K562 (cell line): ENCODE results near the gene CNDP2. TPM values are rescaled to one million over a fixed set of nuclear protein-coding genes. Genes with fewer than 3 reads are reported as not detected.

Source experiments
- ARID1B ChIP-seq: fragments of 450-650 bp; IDR thresholded peaks from 2 replicates; pipeline ENCODE4 v1.6.1; 2016; ENCODE audit warnings: antibody characterized with exemption, mild to moderate bottlenecking, inconsistent platforms
- BMI1 ChIP-seq: fragments of 150-350 bp; IDR thresholded peaks from 2 replicates; pipeline ENCODE4 v1.6.1; 2014; ENCODE audit warnings: low read length
- CBX3 ChIP-seq, 2 experiments: IDR thresholded peaks; 1 replicate in 1 of 2; 2 replicates in 1 of 2; pipeline ENCODE4 v1.6.1; 2012; ENCODE audit warnings: inconsistent platforms in 2 of 2, low read length in 2 of 2, borderline replicate concordance in 1 of 2, control low read depth in 1 of 2
- EGR1 ChIP-seq: fragments of 450-650 bp; conservative IDR thresholded peaks from 2 replicates; pipeline ENCODE4 v1.6.1; 2017; ENCODE audit warnings: mild to moderate bottlenecking
- ELF2 ChIP-seq: fragments of 250-450 bp; sonication (Bioruptor Pico); IDR thresholded peaks from 2 replicates; pipeline ENCODE4 v1.5.0; 2021; ENCODE audit warnings: mild to moderate bottlenecking
- HMG20B ChIP-seq: fragments of 250-450 bp; sonication (Bioruptor Pico); IDR thresholded peaks from 2 replicates; pipeline ENCODE4 v1.5.0; 2021; ENCODE audit warnings: mild to moderate bottlenecking
- IRF2 ChIP-seq: sonication (generic); formaldehyde crosslinking; IDR thresholded peaks from 2 replicates; pipeline ENCODE4 v1.8.1; 2022; ENCODE audit warnings: mild to moderate bottlenecking, missing genetic modification reagents
- MAFF ChIP-seq: IDR thresholded peaks from 2 replicates; pipeline ENCODE4 v1.6.1; 2012; ENCODE audit warnings: low read length, improper control_type of control experiment
- MCM7 ChIP-seq, 2 experiments: fragments of 450-650 bp; IDR thresholded peaks; 2 replicates each; pipeline ENCODE4 v1.6.1; 2016 to 2018
- MYBL2 ChIP-seq, 2 experiments: fragments of 450-650 bp in 1 of 2; sonication (generic) in 1 of 2; formaldehyde crosslinking in 1 of 2; IDR thresholded peaks; 2 replicates each; pipeline versions ENCODE4 v1.6.1 to v1.8.1; 2017 to 2022; ENCODE audit warnings: borderline replicate concordance in 1 of 2, inconsistent platforms in 1 of 2, low read depth in 1 of 2, mild to moderate bottlenecking in 1 of 2, missing genetic modification reagents in 1 of 2, moderate library complexity in 1 of 2
- NCOR1 ChIP-seq: fragments of 450-650 bp; IDR thresholded peaks from 2 replicates; pipeline ENCODE4 v1.6.1; 2016; ENCODE audit warnings: mild to moderate bottlenecking, moderate library complexity
- NFRKB ChIP-seq: fragments of 450-650 bp; IDR thresholded peaks from 2 replicates; pipeline ENCODE4 v1.6.1; 2016; ENCODE audit warnings: low read depth
- RAD51 ChIP-seq: fragments of 450-650 bp; IDR thresholded peaks from 2 replicates; pipeline ENCODE4 v1.7.1; 2016; ENCODE audit warnings: low read depth, mild to moderate bottlenecking, borderline replicate concordance
- RFX5 ChIP-seq: IDR thresholded peaks from 2 replicates; pipeline ENCODE4 v1.6.1; 2011; ENCODE audit warnings: low read depth, mild to moderate bottlenecking, improper control_type of control experiment, low read length
- SAP30 ChIP-seq: fragments of 200-600 bp; sonication (generic); IDR thresholded peaks from 2 replicates; pipeline ENCODE4 v1.6.1; 2012; ENCODE audit warnings: borderline replicate concordance, low read depth, mild to moderate bottlenecking, moderate library complexity, low read length, control low read depth, inconsistent platforms; ENCODE audit not compliant: insufficient read depth, poor library complexity, severe bottlenecking
- SETDB1 ChIP-seq: IDR thresholded peaks from one replicate; pipeline ENCODE4 v1.6.1; 2012; ENCODE audit warnings: low read length, control low read depth, inconsistent platforms
- TAF9B ChIP-seq: fragments of 450-650 bp; IDR thresholded peaks from 2 replicates; pipeline ENCODE4 v1.6.1; 2018; ENCODE audit warnings: mild to moderate bottlenecking; ENCODE audit not compliant: partially characterized antibody
- YBX1 ChIP-seq: fragments of 450-650 bp; IDR thresholded peaks from 2 replicates; pipeline ENCODE4 v1.7.1; 2016; ENCODE audit warnings: mild to moderate bottlenecking
- ZFP1 ChIP-seq: fragments of 450-650 bp; formaldehyde crosslinking; IDR thresholded peaks from 2 replicates; pipeline ENCODE4 v1.4.0; 2020; ENCODE audit warnings: mild to moderate bottlenecking, mixed read lengths
- ZFP36 ChIP-seq: fragments of 150-350 bp; IDR thresholded peaks from 2 replicates; pipeline ENCODE4 v1.6.1; 2018; ENCODE audit warnings: low read length, low read depth; ENCODE audit not compliant: partially characterized antibody
- ZNF316 ChIP-seq: fragments of 450-650 bp; IDR thresholded peaks from 2 replicates; pipeline ENCODE4 v1.6.1; 2016
- ZNF668 ChIP-seq: fragments of 250-450 bp; sonication (Bioruptor Pico); IDR thresholded peaks from 2 replicates; pipeline ENCODE4 v1.8.0; 2022; ENCODE audit warnings: mild to moderate bottlenecking, inconsistent platforms
- ZNF717 ChIP-seq: fragments of 250-450 bp; sonication (Bioruptor Pico); IDR thresholded peaks from 2 replicates; pipeline ENCODE4 v1.5.0; 2021
- ZZZ3 ChIP-seq: fragments of 450-650 bp; IDR thresholded peaks from 2 replicates; pipeline ENCODE4 v1.6.1; 2016; ENCODE audit warnings: antibody characterized with exemption, mild to moderate bottlenecking, moderate library complexity
- polyA plus RNA-seq, 8 experiments: library from polyadenylated mRNA; depleted of rRNA in 4 of 8; stranded (reverse) in 5 of 8; unstranded in 3 of 8; fragments of >200 nt; fragmentation: Nextera tagmentation in 2 of 8; fragmentation: Illumina TruSeq in 1 of 8; extraction: Ambion mirVana in 2 of 8; extraction: Trizol in 1 of 8; gene quantifications; 2 replicates each; pipeline versions ENCODE4 v1.2.1 to v1.2.3, GENCODE V29; 2011 to 2014; ENCODE audit warnings: inconsistent platforms in 1 of 8, missing spikeins in 1 of 8
- total RNA-seq, 7 experiments: library from RNA; depleted of rRNA in 6 of 7; stranded (reverse); fragments of >200 nt in 6 of 7; fragmentation: Illumina TruSeq in 2 of 7; extraction: Trizol in 2 of 7; gene quantifications; 2 replicates each; pipeline versions ENCODE4 v1.2.1 to v1.2.3, GENCODE V29; 2011 to 2021; ENCODE audit warnings: low replicate concordance in 1 of 7
- TF ChIP-seq, protein P1 (sequence below): fragments of 450-650 bp; formaldehyde crosslinking; IDR thresholded peaks from 2 replicates; pipeline ENCODE4 v1.4.0; 2020; ENCODE audit warnings: mild to moderate bottlenecking, moderate library complexity
- TF ChIP-seq, protein P2 (sequence below), 2 experiments: fragments of 450-650 bp; IDR thresholded peaks; 2 replicates each; pipeline ENCODE4 v1.6.1; 2018; ENCODE audit warnings: mild to moderate bottlenecking in 2 of 2, low read depth in 1 of 2; ENCODE audit not compliant: partially characterized antibody in 2 of 2

Gene CNDP2
- total and polyA plus RNA-seq, 9 of the 15 experiments (the other 6 are each of a cell fraction or from before 2014, with no cell fraction given) = 34.1 to 128 (median 53.8) TPM

DNA sequence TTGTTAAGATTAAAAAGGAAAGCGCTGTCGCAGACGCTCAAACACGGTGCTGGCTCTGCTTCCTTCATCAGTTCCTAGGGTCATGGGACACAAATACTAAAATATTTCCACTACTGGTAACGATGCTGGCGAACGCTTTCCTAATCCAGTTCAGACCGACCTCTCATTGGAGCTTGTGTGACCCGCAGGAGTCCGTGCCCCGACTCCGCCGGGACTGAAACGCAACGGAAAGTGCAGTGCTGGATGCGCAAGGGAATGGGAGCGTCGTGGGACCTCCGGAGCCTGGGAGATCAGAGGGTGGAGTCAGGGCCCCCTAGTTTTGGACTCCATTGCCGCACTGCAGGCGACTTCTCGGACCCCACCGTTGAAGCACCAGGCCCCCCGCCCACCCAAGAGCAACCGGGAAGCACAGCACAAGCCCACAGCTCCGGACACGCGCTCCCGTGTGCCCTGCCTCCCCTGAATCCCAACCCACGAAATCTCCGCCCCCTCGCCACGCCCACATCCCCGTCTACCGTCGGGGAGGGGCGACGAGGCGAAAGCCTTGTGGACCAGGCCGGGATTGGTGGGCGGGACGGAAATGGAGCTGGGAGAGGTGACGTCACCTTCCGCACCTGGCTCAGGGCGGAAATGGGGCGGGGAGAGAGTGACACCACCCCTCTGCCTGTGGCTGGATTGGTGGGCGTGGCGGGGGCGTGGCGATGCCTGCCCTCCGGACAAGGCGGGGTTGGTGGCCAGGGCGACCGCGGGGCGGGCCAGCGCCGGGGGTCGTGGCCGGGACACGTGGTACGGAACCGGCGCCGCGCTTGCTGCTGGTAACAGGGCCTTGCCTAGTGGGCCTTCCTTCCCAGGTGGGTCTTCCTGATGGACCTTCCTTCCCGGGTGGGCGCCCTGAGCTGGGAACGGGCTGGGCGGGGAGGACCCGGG is at the start of gene CNDP2 (continued):
- no peak for TF ChIP-seq YBX1
- TF ChIP-seq MCM7 (IDR thresholded peaks at IDR 0.05) = no peak
- no peak for TF ChIP-seq ZNF717 (CRISPR knock-in tag)
- TF ChIP-seq ZNF316 = no peak
- no peak for TF ChIP-seq ZFP1 (CRISPR knock-in tag)
- TF ChIP-seq, protein P1, sequence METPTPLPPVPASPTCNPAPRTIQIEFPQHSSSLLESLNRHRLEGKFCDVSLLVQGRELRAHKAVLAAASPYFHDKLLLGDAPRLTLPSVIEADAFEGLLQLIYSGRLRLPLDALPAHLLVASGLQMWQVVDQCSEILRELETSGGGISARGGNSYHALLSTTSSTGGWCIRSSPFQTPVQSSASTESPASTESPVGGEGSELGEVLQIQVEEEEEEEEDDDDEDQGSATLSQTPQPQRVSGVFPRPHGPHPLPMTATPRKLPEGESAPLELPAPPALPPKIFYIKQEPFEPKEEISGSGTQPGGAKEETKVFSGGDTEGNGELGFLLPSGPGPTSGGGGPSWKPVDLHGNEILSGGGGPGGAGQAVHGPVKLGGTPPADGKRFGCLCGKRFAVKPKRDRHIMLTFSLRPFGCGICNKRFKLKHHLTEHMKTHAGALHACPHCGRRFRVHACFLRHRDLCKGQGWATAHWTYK (CRISPR knock-in tag) = no peak
- peak; percentile 83 for TF ChIP-seq RAD51
- TF ChIP-seq ZFP36 = no peak
- TF ChIP-seq EGR1 = peak; percentile 86
- no peak for TF ChIP-seq MAFF
- no peak for TF ChIP-seq MYBL2 (IDR thresholded peaks at IDR 0.05; ENCODE audit: low read depth)
- no peak for TF ChIP-seq MYBL2 (CRISPR knock-in tag; IDR thresholded peaks at IDR 0.05; ENCODE audit: borderline replicate concordance)
- TF ChIP-seq ZZZ3 = no peak
- TF ChIP-seq, protein P2, sequence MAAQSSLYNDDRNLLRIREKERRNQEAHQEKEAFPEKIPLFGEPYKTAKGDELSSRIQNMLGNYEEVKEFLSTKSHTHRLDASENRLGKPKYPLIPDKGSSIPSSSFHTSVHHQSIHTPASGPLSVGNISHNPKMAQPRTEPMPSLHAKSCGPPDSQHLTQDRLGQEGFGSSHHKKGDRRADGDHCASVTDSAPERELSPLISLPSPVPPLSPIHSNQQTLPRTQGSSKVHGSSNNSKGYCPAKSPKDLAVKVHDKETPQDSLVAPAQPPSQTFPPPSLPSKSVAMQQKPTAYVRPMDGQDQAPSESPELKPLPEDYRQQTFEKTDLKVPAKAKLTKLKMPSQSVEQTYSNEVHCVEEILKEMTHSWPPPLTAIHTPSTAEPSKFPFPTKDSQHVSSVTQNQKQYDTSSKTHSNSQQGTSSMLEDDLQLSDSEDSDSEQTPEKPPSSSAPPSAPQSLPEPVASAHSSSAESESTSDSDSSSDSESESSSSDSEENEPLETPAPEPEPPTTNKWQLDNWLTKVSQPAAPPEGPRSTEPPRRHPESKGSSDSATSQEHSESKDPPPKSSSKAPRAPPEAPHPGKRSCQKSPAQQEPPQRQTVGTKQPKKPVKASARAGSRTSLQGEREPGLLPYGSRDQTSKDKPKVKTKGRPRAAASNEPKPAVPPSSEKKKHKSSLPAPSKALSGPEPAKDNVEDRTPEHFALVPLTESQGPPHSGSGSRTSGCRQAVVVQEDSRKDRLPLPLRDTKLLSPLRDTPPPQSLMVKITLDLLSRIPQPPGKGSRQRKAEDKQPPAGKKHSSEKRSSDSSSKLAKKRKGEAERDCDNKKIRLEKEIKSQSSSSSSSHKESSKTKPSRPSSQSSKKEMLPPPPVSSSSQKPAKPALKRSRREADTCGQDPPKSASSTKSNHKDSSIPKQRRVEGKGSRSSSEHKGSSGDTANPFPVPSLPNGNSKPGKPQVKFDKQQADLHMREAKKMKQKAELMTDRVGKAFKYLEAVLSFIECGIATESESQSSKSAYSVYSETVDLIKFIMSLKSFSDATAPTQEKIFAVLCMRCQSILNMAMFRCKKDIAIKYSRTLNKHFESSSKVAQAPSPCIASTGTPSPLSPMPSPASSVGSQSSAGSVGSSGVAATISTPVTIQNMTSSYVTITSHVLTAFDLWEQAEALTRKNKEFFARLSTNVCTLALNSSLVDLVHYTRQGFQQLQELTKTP (IDR thresholded peaks at IDR 0.05; ENCODE audit: low read depth in 1 of 2, partially characterized antibody in 2 of 2) = no peak
- TF ChIP-seq ZNF668 (CRISPR knock-in tag) = no peak
- 0 out of 3 replicates have a peak, but pooled peaks of 1 of the 2 experiments have one; percentile 18 for TF ChIP-seq CBX3 (IDR thresholded peaks at IDR 0.05; ENCODE audit: borderline replicate concordance in 1 of 2, low read length in 2 of 2)
- TF ChIP-seq ARID1B = peak; percentile 12; the same call in 1 of the 2 replicates
- no peak for TF ChIP-seq BMI1
- no peak for TF ChIP-seq SETDB1
- TF ChIP-seq NCOR1 = no peak
- TF ChIP-seq SAP30 = peak; percentile 76
- TF ChIP-seq IRF2 (CRISPR knock-in tag) = no peak
- no peak for TF ChIP-seq TAF9B
- 0 out of 2 replicates have a peak, but pooled peaks have one; percentile 37 for TF ChIP-seq ELF2 (CRISPR knock-in tag)
- no peak for TF ChIP-seq NFRKB
- no peak for TF ChIP-seq RFX5
- no peak for TF ChIP-seq HMG20B (CRISPR knock-in tag)
